H1 (cell line): ENCODE data around the gene RTP1. TPM values are rescaled to one million over a fixed set of nuclear protein-coding genes. Genes with fewer than 3 reads are reported as not detected.

Experiments
- SUZ12 ChIP-seq: fragments of 200-600 bp; sonication (generic); IDR thresholded peaks from 2 replicates; pipeline ENCODE4 v1.6.1; 2012; ENCODE audit warnings: mild to moderate bottlenecking, inconsistent platforms, low read length, moderate library complexity, mixed read lengths
- YY1 ChIP-seq: IDR thresholded peaks from 2 replicates; pipeline ENCODE4 v1.6.1; 2011; ENCODE audit warnings: low read depth, mild to moderate bottlenecking, low read length
- polyA plus RNA-seq, 7 experiments: library from polyadenylated mRNA; depleted of rRNA in 3 of 7; stranded (reverse) in 5 of 7; unstranded in 2 of 7; fragments of >200 nt in 5 of 7; fragments of 200-250 nt in 2 of 7; gene quantifications; 1 replicate in 5 of 7; 2 replicates in 1 of 7; 4 replicates in 1 of 7; pipeline versions ENCODE4 v1.2.1 to v1.2.3, GENCODE V29; 2011 to 2013; ENCODE audit warnings: missing spikeins in 2 of 7, mixed read lengths in 2 of 7
- total RNA-seq: library from RNA; stranded (reverse); fragmentation: NEBNext Ultra II Directional; extraction: Animal tissue kit (Norgen Biotek cat#: 25700); gene quantifications from 2 replicates; pipeline ENCODE4 v1.2.1, GENCODE V29; 2021
- TF ChIP-seq, protein P1 (sequence below): fragments of 300-600 bp; sonication (generic); IDR thresholded peaks from 2 replicates; pipeline ENCODE4 v1.7.1; 2012; ENCODE audit warnings: low read length, moderate library complexity, mild to moderate bottlenecking, inconsistent platforms; ENCODE audit not compliant: insufficient replicate concordance
- TF ChIP-seq, protein P2 (sequence below): IDR thresholded peaks from 2 replicates; pipeline ENCODE4 v1.6.1; 2011; ENCODE audit warnings: low read length, improper control_type of control experiment

Gene RTP1
- total and polyA plus RNA-seq, 2 of the 8 experiments (the other 6 are each of a cell fraction or from before 2014, with no cell fraction given) = 2.9 to 3.0 TPM

DNA sequence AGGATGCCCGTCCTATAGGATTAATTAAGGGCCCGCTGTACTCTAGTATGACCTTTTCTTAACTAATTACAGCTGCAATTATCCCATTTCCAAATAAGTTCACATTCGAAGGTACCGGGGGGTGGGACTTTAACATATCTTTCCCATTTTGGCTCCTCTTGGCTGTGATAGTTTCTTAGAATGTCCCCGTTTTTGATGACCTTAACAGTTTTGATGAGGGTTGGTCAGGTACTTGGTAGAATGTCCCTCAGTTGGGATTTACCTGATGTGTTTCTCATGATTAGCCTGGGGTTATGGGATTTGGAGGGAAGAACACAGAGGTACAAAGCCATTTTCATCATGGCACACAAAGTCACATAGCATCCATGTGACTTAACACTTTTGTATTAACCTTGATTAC lies 18.2 kb downstream of the RTP1 start (continued):
- TF ChIP-seq, protein P1, sequence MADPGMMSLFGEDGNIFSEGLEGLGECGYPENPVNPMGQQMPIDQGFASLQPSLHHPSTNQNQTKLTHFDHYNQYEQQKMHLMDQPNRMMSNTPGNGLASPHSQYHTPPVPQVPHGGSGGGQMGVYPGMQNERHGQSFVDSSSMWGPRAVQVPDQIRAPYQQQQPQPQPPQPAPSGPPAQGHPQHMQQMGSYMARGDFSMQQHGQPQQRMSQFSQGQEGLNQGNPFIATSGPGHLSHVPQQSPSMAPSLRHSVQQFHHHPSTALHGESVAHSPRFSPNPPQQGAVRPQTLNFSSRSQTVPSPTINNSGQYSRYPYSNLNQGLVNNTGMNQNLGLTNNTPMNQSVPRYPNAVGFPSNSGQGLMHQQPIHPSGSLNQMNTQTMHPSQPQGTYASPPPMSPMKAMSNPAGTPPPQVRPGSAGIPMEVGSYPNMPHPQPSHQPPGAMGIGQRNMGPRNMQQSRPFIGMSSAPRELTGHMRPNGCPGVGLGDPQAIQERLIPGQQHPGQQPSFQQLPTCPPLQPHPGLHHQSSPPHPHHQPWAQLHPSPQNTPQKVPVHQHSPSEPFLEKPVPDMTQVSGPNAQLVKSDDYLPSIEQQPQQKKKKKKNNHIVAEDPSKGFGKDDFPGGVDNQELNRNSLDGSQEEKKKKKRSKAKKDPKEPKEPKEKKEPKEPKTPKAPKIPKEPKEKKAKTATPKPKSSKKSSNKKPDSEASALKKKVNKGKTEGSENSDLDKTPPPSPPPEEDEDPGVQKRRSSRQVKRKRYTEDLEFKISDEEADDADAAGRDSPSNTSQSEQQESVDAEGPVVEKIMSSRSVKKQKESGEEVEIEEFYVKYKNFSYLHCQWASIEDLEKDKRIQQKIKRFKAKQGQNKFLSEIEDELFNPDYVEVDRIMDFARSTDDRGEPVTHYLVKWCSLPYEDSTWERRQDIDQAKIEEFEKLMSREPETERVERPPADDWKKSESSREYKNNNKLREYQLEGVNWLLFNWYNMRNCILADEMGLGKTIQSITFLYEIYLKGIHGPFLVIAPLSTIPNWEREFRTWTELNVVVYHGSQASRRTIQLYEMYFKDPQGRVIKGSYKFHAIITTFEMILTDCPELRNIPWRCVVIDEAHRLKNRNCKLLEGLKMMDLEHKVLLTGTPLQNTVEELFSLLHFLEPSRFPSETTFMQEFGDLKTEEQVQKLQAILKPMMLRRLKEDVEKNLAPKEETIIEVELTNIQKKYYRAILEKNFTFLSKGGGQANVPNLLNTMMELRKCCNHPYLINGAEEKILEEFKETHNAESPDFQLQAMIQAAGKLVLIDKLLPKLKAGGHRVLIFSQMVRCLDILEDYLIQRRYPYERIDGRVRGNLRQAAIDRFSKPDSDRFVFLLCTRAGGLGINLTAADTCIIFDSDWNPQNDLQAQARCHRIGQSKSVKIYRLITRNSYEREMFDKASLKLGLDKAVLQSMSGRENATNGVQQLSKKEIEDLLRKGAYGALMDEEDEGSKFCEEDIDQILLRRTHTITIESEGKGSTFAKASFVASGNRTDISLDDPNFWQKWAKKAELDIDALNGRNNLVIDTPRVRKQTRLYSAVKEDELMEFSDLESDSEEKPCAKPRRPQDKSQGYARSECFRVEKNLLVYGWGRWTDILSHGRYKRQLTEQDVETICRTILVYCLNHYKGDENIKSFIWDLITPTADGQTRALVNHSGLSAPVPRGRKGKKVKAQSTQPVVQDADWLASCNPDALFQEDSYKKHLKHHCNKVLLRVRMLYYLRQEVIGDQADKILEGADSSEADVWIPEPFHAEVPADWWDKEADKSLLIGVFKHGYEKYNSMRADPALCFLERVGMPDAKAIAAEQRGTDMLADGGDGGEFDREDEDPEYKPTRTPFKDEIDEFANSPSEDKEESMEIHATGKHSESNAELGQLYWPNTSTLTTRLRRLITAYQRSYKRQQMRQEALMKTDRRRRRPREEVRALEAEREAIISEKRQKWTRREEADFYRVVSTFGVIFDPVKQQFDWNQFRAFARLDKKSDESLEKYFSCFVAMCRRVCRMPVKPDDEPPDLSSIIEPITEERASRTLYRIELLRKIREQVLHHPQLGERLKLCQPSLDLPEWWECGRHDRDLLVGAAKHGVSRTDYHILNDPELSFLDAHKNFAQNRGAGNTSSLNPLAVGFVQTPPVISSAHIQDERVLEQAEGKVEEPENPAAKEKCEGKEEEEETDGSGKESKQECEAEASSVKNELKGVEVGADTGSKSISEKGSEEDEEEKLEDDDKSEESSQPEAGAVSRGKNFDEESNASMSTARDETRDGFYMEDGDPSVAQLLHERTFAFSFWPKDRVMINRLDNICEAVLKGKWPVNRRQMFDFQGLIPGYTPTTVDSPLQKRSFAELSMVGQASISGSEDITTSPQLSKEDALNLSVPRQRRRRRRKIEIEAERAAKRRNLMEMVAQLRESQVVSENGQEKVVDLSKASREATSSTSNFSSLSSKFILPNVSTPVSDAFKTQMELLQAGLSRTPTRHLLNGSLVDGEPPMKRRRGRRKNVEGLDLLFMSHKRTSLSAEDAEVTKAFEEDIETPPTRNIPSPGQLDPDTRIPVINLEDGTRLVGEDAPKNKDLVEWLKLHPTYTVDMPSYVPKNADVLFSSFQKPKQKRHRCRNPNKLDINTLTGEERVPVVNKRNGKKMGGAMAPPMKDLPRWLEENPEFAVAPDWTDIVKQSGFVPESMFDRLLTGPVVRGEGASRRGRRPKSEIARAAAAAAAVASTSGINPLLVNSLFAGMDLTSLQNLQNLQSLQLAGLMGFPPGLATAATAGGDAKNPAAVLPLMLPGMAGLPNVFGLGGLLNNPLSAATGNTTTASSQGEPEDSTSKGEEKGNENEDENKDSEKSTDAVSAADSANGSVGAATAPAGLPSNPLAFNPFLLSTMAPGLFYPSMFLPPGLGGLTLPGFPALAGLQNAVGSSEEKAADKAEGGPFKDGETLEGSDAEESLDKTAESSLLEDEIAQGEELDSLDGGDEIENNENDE = no peak
- TF ChIP-seq YY1 = no peak
- TF ChIP-seq, protein P2, sequence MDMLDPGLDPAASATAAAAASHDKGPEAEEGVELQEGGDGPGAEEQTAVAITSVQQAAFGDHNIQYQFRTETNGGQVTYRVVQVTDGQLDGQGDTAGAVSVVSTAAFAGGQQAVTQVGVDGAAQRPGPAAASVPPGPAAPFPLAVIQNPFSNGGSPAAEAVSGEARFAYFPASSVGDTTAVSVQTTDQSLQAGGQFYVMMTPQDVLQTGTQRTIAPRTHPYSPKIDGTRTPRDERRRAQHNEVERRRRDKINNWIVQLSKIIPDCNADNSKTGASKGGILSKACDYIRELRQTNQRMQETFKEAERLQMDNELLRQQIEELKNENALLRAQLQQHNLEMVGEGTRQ = no peak
- no peak for TF ChIP-seq SUZ12
